ENCODE data around the gene PPL. TPM values are rescaled to one million over a fixed set of nuclear protein-coding genes. Genes with fewer than 3 reads are reported as not detected.

The PPL gene
- total RNA-seq, 2 donors from 2014 or later = not detected

GRCh38 chr16:4948903-4949766 is 12.2 kb upstream of the PPL start:
- Mint-ChIP-seq H3K27me3 (peaks cover 50% of the 10 kb centered on the region), H3K27ac (no peak overlapping the region), H3K36me3 (ENCODE audit: low read depth) (peaks cover 3% of the 10 kb centered on the region), H3K4me1 (peaks cover 5% of the 10 kb centered on the region), H3K4me3 (no peak overlapping the region)
- H3K9me3 ChIP-seq (ENCODE audit: control insufficient read depth, low read length, poor library complexity, severe bottlenecking) = no peaks in the 10 kb centered on the region
- no peak for ATAC-seq
- no peak for DNase-seq

GRCh38 chr16:4947722-4948503 is 11.0 kb upstream of the PPL start:
- ATAC-seq (no peak), DNase-seq (no peak)
- Mint-ChIP-seq H3K4me3 (no peak overlapping the region), H3K27me3 (peaks cover 46% of the 10 kb centered on the region), H3K36me3 (ENCODE audit: low read depth) (peaks cover 3% of the 10 kb centered on the region), H3K27ac (no peak overlapping the region), H3K4me1 (peaks cover 5% of the 10 kb centered on the region)
- no peaks in the 10 kb centered on the region for H3K9me3 ChIP-seq (ENCODE audit: control insufficient read depth, low read length, poor library complexity, severe bottlenecking)

DNA sequence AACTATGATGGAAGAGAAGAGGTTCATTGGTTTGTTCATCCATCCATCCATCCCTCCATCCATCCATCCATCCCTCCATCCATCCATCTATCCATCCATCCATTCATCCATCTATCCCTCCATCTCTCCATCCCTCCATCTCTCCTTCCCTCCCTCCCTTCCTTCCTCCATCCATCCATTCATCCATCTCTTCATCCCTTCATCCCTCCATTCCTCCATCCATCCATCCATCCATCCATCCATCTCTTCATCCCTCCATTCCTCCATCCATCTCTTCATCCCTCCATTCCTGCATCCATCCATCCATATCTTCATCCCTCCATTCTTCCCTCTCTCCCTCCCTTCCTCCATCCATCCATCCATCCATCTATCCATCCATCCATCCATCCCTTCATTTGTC is 10.0 kb upstream of the PPL start:
- Mint-ChIP-seq H3K36me3 (ENCODE audit: low read depth) (peaks cover 3% of the 10 kb centered on the region), H3K4me1 (peaks cover 5% of the 10 kb centered on the region), H3K27ac (no peak overlapping the region), H3K27me3 (peaks cover 46% of the 10 kb centered on the region), H3K4me3 (no peak overlapping the region)
- ATAC-seq = no peak
- DNase-seq = no peak
- no peaks in the 10 kb centered on the region for H3K9me3 ChIP-seq (ENCODE audit: control insufficient read depth, low read length, poor library complexity, severe bottlenecking)

GRCh38 chr16:4945560-4946502 is 8.9 kb upstream of the PPL start:
- DNase-seq = no peak
- H3K27ac Mint-ChIP-seq = no peak overlapping the region
- H3K4me1 Mint-ChIP-seq = peaks cover 5% of the 10 kb centered on the region
- no peak for ATAC-seq
- H3K4me3 Mint-ChIP-seq = no peak overlapping the region
- no peaks in the 10 kb centered on the region for H3K9me3 ChIP-seq (ENCODE audit: control insufficient read depth, low read length, poor library complexity, severe bottlenecking)
- H3K27me3 Mint-ChIP-seq = peaks cover 52% of the 10 kb centered on the region
- H3K36me3 Mint-ChIP-seq (ENCODE audit: low read depth) = peaks cover 3% of the 10 kb centered on the region

DNA sequence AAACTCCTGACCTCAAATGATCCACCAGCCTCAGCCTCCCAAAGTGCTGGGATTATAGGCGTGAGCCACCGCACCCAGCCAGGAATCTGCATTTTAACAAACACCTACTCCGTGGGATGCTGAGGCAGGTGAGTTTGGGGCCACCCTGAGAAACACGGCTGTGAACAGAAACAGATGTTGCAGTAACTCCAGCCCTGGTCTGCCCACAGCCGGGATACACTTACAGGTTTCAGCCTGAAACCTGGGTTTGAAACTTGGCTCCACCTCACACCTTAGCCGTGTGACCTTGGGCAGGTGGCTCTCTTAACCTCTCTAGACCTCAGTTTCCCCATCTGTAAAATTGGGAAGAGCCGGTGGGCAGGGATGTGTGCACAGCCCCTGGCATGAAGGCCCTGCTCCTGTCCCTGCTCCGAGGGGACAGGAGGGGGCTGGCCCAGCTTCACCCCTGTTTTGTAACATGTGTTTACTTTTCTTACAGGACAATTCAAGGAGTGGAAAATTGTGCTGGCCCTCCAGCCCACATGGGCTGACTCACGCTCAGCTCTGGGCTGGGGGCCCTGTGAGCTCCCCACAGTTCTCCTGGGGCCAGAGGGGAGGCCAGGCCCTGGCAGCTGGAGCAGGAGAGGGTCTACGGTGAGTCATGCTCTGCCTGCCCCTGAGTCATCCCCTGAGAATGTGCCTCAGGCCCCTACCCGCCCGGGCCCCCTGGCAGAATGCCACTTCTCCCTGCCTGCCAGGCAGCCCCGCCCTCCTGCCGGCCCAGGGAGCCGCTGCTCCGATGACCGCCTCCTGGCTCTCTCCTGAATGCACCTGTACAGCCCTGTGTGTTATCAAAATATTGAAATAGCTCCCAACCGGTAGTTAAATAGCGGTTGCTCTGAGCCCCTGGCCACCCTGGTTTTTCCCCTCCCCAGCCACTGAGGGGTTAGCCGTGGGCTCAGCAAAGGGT is 7.7 kb upstream of the PPL start:
- no peak for ATAC-seq
- H3K36me3 Mint-ChIP-seq (ENCODE audit: low read depth) = peaks cover 3% of the 10 kb centered on the region

GRCh38 chr16:4942481-4942880 is 5.5 kb upstream of the PPL start:
- Mint-ChIP-seq H3K27me3 (peaks cover 50% of the 10 kb centered on the region), H3K4me1 (peaks cover 8% of the 10 kb centered on the region), H3K4me3 (no peak overlapping the region), H3K36me3 (ENCODE audit: low read depth) (peaks cover 3% of the 10 kb centered on the region), H3K27ac (no peak overlapping the region)
- DNase-seq = no peak
- H3K9me3 ChIP-seq (ENCODE audit: control insufficient read depth, low read length, poor library complexity, severe bottlenecking) = no peaks in the 10 kb centered on the region
- no peak for ATAC-seq

More for the DNA sequence above, 7.7 kb upstream of the PPL start:
- Mint-ChIP-seq H3K4me3 (no peak overlapping the region), H3K27ac (no peak overlapping the region), H3K27me3 (peaks cover 50% of the 10 kb centered on the region), H3K4me1 (peaks cover 5% of the 10 kb centered on the region)
- no peak for DNase-seq
- H3K9me3 ChIP-seq (ENCODE audit: control insufficient read depth, low read length, poor library complexity, severe bottlenecking) = no peaks in the 10 kb centered on the region

- H3K4me1 Mint-ChIP-seq = peaks cover 9% of the 10 kb centered on the region
- H3K27me3 Mint-ChIP-seq = peaks cover 43% of the 10 kb centered on the region
Observed at GRCh38 chr16:4940719-4941118, 3.8 kb upstream of the PPL start.

GRCh38 chr16:4938683-4939030 is 1.7 kb upstream of the PPL start:
- ATAC-seq (no peak), DNase-seq (no peak)
- Mint-ChIP-seq H3K4me3 (no peak overlapping the region), H3K27ac (no peak overlapping the region), H3K4me1 (peaks cover 9% of the 10 kb centered on the region), H3K27me3 (peaks cover 50% of the 10 kb centered on the region), H3K36me3 (ENCODE audit: low read depth) (no peaks in the 10 kb centered on the region)
- H3K9me3 ChIP-seq (ENCODE audit: control insufficient read depth, low read length, poor library complexity, severe bottlenecking) = no peaks in the 10 kb centered on the region

More at GRCh38 chr16:4940719-4941118, 3.8 kb upstream of the PPL start:
- ATAC-seq (no peak), DNase-seq (no peak)
- H3K4me3 Mint-ChIP-seq = no peak overlapping the region
- no peaks in the 10 kb centered on the region for H3K9me3 ChIP-seq (ENCODE audit: control insufficient read depth, low read length, poor library complexity, severe bottlenecking)
- H3K36me3 Mint-ChIP-seq (ENCODE audit: low read depth) = no peaks in the 10 kb centered on the region
- H3K27ac Mint-ChIP-seq = no peak overlapping the region

DNA sequence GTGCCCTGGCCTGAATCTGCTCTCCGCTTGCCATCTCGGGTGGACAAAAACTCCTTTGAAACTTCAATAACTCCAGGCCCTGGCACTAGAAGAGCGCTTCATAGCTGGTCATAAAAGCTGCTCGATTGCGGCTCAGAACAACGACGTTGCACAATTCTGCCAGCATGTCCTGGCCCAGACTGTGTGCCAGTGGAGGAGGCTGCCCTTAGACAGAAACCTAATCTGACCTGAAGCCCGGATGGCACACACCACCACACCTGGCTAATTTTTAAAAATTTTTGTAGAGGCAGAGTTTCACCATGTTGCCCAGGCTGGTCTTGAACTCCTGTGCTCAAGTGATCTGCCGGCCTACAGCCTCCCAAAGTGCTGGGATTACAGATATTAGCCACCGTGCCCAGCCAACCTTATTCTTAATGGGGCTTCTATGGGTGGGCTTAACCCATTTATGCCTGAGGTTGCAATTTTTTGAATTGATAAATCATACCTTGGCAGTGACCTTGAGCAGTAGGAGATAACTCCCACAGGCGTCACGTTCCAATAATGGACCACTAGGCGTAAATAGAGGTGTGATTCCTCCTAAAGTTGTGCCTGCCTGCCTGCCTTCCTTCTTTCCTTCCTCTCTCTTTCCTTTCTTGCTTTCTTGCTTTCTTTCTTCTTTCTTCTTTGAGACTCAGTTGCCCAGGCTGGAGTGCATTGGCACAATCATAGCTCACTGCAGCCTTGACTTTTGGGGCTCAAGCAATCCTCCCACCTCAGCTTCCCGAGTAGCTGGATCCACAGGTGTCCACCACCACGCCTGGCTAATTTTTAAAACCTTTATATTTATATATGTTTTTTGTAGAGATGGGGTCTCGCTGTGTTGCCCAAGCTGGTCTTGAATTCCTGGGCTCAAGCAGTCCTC is 1.1 kb upstream of the PPL start:
- H3K9me3 ChIP-seq (ENCODE audit: control insufficient read depth, low read length, poor library complexity, severe bottlenecking) = no peaks in the 10 kb centered on the region
- no peak for ATAC-seq
- Mint-ChIP-seq H3K36me3 (ENCODE audit: low read depth) (no peaks in the 10 kb centered on the region), H3K4me1 (peaks cover 9% of the 10 kb centered on the region), H3K27me3 (peaks cover 55% of the 10 kb centered on the region), H3K27ac (no peak overlapping the region), H3K4me3 (peak overlapping the region; percentile 77)
- DNase-seq = no peak

DNA sequence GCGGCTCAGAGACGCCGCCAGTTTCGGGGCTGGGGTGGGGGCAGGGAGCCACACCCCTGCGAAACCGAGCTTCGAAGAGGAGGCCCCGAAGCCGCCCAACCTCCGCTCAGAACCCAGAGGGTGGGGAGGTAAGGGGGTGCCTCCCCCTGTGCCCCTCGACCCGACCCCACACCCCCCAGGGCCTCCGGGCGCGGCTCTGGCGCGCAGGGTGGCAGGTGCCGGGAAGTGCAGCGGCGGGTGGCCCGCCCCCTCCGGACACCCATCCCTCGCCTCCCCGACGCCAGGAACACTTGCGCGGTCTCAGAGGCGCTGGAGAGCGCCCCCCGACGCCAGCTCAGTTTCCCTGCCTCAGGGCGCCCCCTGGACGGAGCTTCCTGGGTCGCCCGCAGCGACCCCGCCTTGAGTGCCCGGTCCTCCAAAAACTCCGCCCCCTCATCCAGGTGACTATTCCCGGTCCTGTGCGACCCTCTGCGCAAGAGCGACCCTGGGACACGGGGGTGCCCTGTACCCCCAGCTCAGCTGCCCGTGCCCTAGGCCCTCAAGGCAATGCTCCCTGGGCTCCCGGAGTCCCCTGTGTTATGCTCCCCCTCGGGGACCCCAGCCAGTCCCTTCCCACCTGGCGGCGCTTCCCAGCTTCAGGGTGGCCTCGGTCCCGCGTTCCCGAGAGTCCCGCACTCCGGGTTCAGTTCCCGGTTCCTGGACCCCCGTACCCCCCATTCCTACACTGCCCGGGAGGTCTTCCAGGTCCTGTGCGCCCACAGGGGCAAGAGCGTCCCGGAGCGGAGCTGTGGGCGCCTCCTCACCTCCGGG is 562 bp downstream of the PPL start:
- peaks cover 9% of the 10 kb centered on the region for H3K4me1 Mint-ChIP-seq
- H3K27me3 Mint-ChIP-seq = peaks cover 55% of the 10 kb centered on the region
- no peak overlapping the region for H3K27ac Mint-ChIP-seq
- no peaks in the 10 kb centered on the region for H3K9me3 ChIP-seq (ENCODE audit: control insufficient read depth, low read length, poor library complexity, severe bottlenecking)
- ATAC-seq = no peak
- no peaks in the 10 kb centered on the region for H3K36me3 Mint-ChIP-seq (ENCODE audit: low read depth)
- DNase-seq = no peak
- H3K4me3 Mint-ChIP-seq = peak overlapping the region; percentile 83

All from T-helper 17 cell (primary cell).